Neural crest cell (in vitro differentiated cells): ENCODE data around the gene NUFIP2. TPM values are rescaled to one million over a fixed set of nuclear protein-coding genes. Genes with fewer than 3 reads are reported as not detected.
A peak's percentile ranks its signal among the peaks of the same experiment; 100 is the strongest.

ENCODE experiments used
- DNase-seq: peaks from one replicate; pipeline ENCODE4 v3.0.0; 2021; ENCODE audit warnings: low read depth, mixed read lengths, low spot score
- H3K27ac Mint-ChIP-seq: one replicate; pipeline ENCODE4 v1.8.0; 2021; ENCODE audit warnings: mild to moderate bottlenecking, mixed read lengths; ENCODE audit not compliant: unreplicated experiment
- H3K27me3 Mint-ChIP-seq: 2 replicates; pipeline ENCODE4 v1.8.0; 2021; ENCODE audit warnings: low read depth, mild to moderate bottlenecking, mixed read lengths
- H3K36me3 Mint-ChIP-seq: 2 replicates; pipeline ENCODE4 v1.8.0; 2021; ENCODE audit warnings: low read depth, mild to moderate bottlenecking, mixed read lengths
- H3K4me1 Mint-ChIP-seq: 2 replicates; pipeline ENCODE4 v1.8.0; 2021; ENCODE audit warnings: mixed read lengths
- H3K4me3 Mint-ChIP-seq: one replicate; pipeline ENCODE4 v1.8.0; 2021; ENCODE audit warnings: mild to moderate bottlenecking, mixed read lengths
- H3K9me3 Mint-ChIP-seq: 2 replicates; pipeline ENCODE4 v1.8.0; 2021; ENCODE audit warnings: mixed read lengths
- total RNA-seq: library from RNA; stranded (reverse); gene quantifications from 2 replicates; pipeline ENCODE4 v1.2.1, GENCODE V29; 2021
- TF ChIP-seq, protein P1 (sequence below): fragments of 200-600 bp; sonication (generic); conservative IDR thresholded peaks from 2 replicates; pipeline ENCODE4 v1.5.0; 2021; ENCODE audit warnings: antibody characterized with exemption, mild to moderate bottlenecking

Gene NUFIP2
- total RNA-seq, 1 donor from 2014 or later = 61.7 TPM

DNA sequence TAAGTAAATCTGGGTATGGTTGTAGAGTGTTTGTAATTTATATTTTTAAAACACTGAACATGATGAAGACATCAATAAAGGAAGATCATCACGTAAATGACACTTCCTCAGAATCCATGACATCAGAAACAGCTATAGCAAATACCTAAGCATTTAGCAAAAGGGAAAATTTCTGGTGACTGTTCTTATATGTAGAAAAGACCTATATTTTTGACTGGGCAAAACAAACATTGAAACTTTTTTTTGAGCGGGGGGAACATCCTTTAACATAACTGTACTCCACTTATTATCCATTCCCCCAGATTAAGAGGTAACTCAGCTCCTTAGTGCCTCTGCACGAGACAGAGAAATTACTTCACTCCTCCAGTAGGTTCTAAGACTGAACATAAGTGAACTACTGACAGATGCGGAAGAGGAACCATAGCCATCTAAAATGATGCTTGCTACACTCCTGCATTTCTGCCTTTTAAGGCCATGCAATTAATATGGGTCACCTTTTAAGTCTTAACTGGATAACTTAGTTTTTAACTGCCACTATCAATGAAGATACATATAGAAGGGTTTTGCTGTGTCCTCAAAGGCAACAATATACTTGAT lies 37.9 kb downstream of the NUFIP2 start:
- DNase-seq = no peak

DNA sequence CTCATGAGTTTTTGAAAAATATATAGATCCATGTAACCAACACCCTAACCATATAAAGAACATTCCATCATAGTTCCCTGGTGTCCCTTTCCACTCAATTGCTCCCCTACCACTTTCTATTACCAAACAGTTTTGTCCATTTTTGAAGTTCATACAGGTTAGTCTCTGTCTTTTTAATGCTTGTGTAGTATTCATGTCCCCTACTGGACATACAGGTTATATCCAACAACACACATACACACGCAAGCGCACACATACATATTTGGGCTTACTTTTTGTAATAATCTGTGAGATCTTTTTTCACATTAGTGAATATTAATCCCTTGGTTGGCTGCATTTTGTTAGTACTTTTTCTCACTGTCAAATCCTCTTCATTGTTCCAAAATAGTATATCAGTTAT lies 40.9 kb downstream of the NUFIP2 start:
- TF ChIP-seq, protein P1, sequence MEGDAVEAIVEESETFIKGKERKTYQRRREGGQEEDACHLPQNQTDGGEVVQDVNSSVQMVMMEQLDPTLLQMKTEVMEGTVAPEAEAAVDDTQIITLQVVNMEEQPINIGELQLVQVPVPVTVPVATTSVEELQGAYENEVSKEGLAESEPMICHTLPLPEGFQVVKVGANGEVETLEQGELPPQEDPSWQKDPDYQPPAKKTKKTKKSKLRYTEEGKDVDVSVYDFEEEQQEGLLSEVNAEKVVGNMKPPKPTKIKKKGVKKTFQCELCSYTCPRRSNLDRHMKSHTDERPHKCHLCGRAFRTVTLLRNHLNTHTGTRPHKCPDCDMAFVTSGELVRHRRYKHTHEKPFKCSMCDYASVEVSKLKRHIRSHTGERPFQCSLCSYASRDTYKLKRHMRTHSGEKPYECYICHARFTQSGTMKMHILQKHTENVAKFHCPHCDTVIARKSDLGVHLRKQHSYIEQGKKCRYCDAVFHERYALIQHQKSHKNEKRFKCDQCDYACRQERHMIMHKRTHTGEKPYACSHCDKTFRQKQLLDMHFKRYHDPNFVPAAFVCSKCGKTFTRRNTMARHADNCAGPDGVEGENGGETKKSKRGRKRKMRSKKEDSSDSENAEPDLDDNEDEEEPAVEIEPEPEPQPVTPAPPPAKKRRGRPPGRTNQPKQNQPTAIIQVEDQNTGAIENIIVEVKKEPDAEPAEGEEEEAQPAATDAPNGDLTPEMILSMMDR = no peak
- Mint-ChIP-seq H3K4me3 (no peak overlapping the region), H3K27ac (no peak overlapping the region), H3K4me1 (no peaks in the 10 kb centered on the region), H3K36me3 (no peaks in the 10 kb centered on the region), H3K9me3 (no peaks in the 10 kb centered on the region), H3K27me3 (no peaks in the 10 kb centered on the region)
- DNase-seq = no peak

More for the DNA sequence above, 37.9 kb downstream of the NUFIP2 start:
- no peak overlapping the region for H3K4me3 Mint-ChIP-seq
- H3K27ac Mint-ChIP-seq = no peak overlapping the region
- H3K27me3 Mint-ChIP-seq = no peaks in the 10 kb centered on the region
- H3K4me1 Mint-ChIP-seq = no peaks in the 10 kb centered on the region
- TF ChIP-seq, protein P1 = no peak
- no peaks in the 10 kb centered on the region for H3K36me3 Mint-ChIP-seq
- H3K9me3 Mint-ChIP-seq = no peaks in the 10 kb centered on the region

DNA sequence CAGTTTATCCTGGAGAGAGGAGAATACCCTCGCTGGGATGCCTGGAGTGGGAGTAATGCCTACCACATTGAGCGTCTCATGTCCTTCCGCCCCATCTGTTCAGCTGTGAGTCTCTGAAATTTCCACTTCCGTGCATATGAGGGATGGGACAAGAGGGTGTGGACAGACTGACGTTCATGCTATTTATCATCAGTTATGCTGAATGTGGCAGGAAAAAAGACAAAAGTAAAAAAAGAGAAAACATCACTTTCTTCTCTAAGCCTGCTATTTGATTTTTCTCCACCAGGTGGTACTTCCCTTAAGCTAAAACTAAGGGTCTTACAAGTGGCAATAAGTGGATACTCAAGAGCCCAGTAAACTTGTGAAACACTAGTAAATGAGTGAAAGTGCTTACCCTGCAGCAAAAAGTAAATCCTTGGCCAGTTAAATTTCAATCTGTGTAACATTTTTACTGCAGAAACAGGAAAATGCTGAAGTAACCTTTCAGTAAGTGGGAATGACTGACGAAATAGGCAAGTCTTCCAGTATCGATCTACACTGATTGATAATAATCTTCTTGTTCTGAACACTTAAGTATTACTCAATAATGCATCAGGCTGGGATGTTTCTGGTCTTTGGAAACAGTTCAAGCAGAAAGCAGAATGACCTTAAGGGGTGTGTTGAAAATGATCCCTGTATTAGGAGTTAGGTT lies 41.7 kb downstream of the NUFIP2 start:
- TF ChIP-seq, protein P1 = peak; percentile 67
- H3K4me1 Mint-ChIP-seq = peaks cover 4% of the 10 kb centered on the region
- DNase-seq = no peak
- H3K4me3 Mint-ChIP-seq = no peak overlapping the region
- no peaks in the 10 kb centered on the region for H3K9me3 Mint-ChIP-seq
- no peaks in the 10 kb centered on the region for H3K36me3 Mint-ChIP-seq
- no peaks in the 10 kb centered on the region for H3K27me3 Mint-ChIP-seq
- no peak overlapping the region for H3K27ac Mint-ChIP-seq

DNA sequence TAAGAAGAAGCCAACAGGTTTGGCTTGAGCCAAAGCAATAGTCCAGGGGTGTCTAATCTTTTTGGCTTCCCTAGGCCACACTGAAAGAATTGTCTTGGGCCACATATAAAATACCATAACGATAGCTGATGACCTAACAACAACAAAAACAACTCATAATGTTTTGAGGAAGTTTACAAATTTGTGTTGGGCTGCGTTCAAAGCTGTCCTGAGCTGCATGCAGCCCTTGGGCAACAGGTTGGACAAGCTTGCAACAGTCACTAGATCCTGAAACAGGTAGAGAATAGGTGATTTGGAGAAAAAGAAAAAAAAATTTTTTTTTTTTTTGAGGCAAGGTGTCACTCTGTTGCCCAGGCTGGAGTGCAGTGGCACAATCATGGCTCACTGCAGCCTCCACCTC lies 42.8 kb downstream of the NUFIP2 start:
- Mint-ChIP-seq H3K4me3 (no peak overlapping the region), H3K27ac (no peak overlapping the region), H3K9me3 (no peaks in the 10 kb centered on the region), H3K27me3 (no peaks in the 10 kb centered on the region), H3K4me1 (peaks cover 15% of the 10 kb centered on the region), H3K36me3 (no peaks in the 10 kb centered on the region)
- TF ChIP-seq, protein P1 = no peak
- no peak for DNase-seq

DNA sequence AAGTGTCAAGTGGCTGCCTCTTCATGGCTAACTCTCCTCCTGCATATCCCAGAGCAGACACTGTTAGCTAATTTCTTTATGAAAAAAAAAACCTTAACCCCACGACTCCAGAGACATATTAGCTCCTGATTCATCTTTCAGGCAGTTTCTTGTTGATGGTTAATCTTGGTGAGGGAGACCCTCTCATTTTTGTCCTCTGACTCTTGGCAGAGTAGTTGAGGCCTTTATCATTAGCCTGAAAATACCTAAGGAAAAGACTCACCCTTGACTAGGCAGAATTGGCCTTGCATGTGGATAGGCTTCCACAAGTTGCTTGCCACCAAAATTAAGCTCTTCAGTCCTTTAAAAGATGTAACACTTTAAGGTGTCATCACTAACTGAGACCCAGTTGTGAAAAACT lies 43.3 kb downstream of the NUFIP2 start:
- Mint-ChIP-seq H3K27ac (no peak overlapping the region), H3K4me3 (no peak overlapping the region), H3K4me1 (peaks cover 15% of the 10 kb centered on the region), H3K9me3 (no peaks in the 10 kb centered on the region), H3K27me3 (no peaks in the 10 kb centered on the region), H3K36me3 (no peaks in the 10 kb centered on the region)
- TF ChIP-seq, protein P1 = no peak
- no peak for DNase-seq
